Measurements from ENCODE around the gene TRIM8.

Gene TRIM8

GRCh38 chr10:102657451-102657850 is 13.2 kb downstream of the TRIM8 start:
- no peak overlapping the region for H3K4me2 ChIP-seq (ENCODE audit: low read depth, low read length, poor library complexity, severe bottlenecking)
- no peaks in the 10 kb centered on the region for H3K9me3 ChIP-seq (ENCODE audit: insufficient read depth, low read length)
- H3K9ac ChIP-seq (ENCODE audit: low read length) = no peak overlapping the region
- H3K4me3 ChIP-seq (ENCODE audit: insufficient read depth, low read length, poor library complexity, severe bottlenecking) = no peak overlapping the region
- H4K20me1 ChIP-seq (ENCODE audit: low read depth, low read length) = no peaks in the 10 kb centered on the region
- H3K9me2 ChIP-seq (replicated peaks; ENCODE audit: insufficient read depth, low read length) = no peaks in the 10 kb centered on the region
- TF ChIP-seq EZH2phosphoT487 (conservative IDR thresholded peaks at IDR 0.05; ENCODE audit: low read length) (no peak), CTCF (IDR thresholded peaks at IDR 0.05; ENCODE audit: insufficient read depth, low read length, poor library complexity, severe bottlenecking) (no peak)
- H3K27ac ChIP-seq (ENCODE audit: low read depth, low read length) = no peak overlapping the region
- no peak overlapping the region for H2AFZ ChIP-seq (ENCODE audit: low read depth, low read length, severe bottlenecking)
- H3K27me3 ChIP-seq (ENCODE audit: low read length) = no peaks in the 10 kb centered on the region
- peaks cover under 1% of the 10 kb centered on the region; the same call in 1 of the 2 replicates for H3K79me2 ChIP-seq (ENCODE audit: insufficient read depth, low read length)
- no peaks in the 10 kb centered on the region for H3K36me3 ChIP-seq (ENCODE audit: low read length)
- no peaks in the 10 kb centered on the region; the same call in 1 of the 2 replicates for H3F3A ChIP-seq (ENCODE audit: insufficient read depth)

- no peak overlapping the region for H3K4me2 ChIP-seq (ENCODE audit: low read depth, low read length, poor library complexity, severe bottlenecking)
- H3F3A ChIP-seq (ENCODE audit: insufficient read depth) = no peaks in the 10 kb centered on the region
- no peaks in the 10 kb centered on the region for H3K9me3 ChIP-seq (ENCODE audit: insufficient read depth, low read length)
- no peaks in the 10 kb centered on the region; the same call in 1 of the 2 replicates for H3K79me2 ChIP-seq (ENCODE audit: insufficient read depth, low read length)
- no peak overlapping the region for H3K9ac ChIP-seq (ENCODE audit: low read length)
- TF ChIP-seq CTCF (IDR thresholded peaks at IDR 0.05; ENCODE audit: insufficient read depth, low read length, poor library complexity, severe bottlenecking) (no peak), EZH2phosphoT487 (conservative IDR thresholded peaks at IDR 0.05; ENCODE audit: low read length) (no peak)
- no peaks in the 10 kb centered on the region for H3K27me3 ChIP-seq (ENCODE audit: low read length)
- H3K4me3 ChIP-seq (ENCODE audit: insufficient read depth, low read length, poor library complexity, severe bottlenecking) = no peak overlapping the region
- H2AFZ ChIP-seq (ENCODE audit: low read depth, low read length, severe bottlenecking) = no peak overlapping the region
- H4K20me1 ChIP-seq (ENCODE audit: low read depth, low read length) = no peaks in the 10 kb centered on the region
- H3K9me2 ChIP-seq (replicated peaks; ENCODE audit: insufficient read depth, low read length) = no peaks in the 10 kb centered on the region
- no peaks in the 10 kb centered on the region for H3K36me3 ChIP-seq (ENCODE audit: low read length)
- no peak overlapping the region for H3K27ac ChIP-seq (ENCODE audit: low read depth, low read length)
Observed at GRCh38 chr10:102657984-102658724, 13.9 kb downstream of the TRIM8 start.

- H3K27ac ChIP-seq (ENCODE audit: low read depth, low read length) = no peak overlapping the region
Observed at GRCh38 chr10:102658802-102659201, 14.5 kb downstream of the TRIM8 start.

More at GRCh38 chr10:102658802-102659201, 14.5 kb downstream of the TRIM8 start:
- no peaks in the 10 kb centered on the region for H3K36me3 ChIP-seq (ENCODE audit: low read length)
- TF ChIP-seq CTCF (IDR thresholded peaks at IDR 0.05; ENCODE audit: insufficient read depth, low read length, poor library complexity, severe bottlenecking) = no peak
- no peak for TF ChIP-seq EZH2phosphoT487 (conservative IDR thresholded peaks at IDR 0.05; ENCODE audit: low read length)
- H3K9me3 ChIP-seq (ENCODE audit: insufficient read depth, low read length) = no peaks in the 10 kb centered on the region
- H3K4me3 ChIP-seq (ENCODE audit: insufficient read depth, low read length, poor library complexity, severe bottlenecking) = no peak overlapping the region
- H4K20me1 ChIP-seq (ENCODE audit: low read depth, low read length) = no peaks in the 10 kb centered on the region
- H3F3A ChIP-seq (ENCODE audit: insufficient read depth) = no peaks in the 10 kb centered on the region
- no peaks in the 10 kb centered on the region for H3K27me3 ChIP-seq (ENCODE audit: low read length)
- no peaks in the 10 kb centered on the region for H3K79me2 ChIP-seq (ENCODE audit: insufficient read depth, low read length)
- H3K9ac ChIP-seq (ENCODE audit: low read length) = no peak overlapping the region
- no peaks in the 10 kb centered on the region for H3K9me2 ChIP-seq (replicated peaks; ENCODE audit: insufficient read depth, low read length)
- no peak overlapping the region for H3K4me2 ChIP-seq (ENCODE audit: low read depth, low read length, poor library complexity, severe bottlenecking)
- no peak overlapping the region for H2AFZ ChIP-seq (ENCODE audit: low read depth, low read length, severe bottlenecking)

Measured in SU-DHL-6 (cell line).